GM19023 (cell line): Measurements from ENCODE around the gene IL17REL.
"Not testable (repeated sequence)": the region's sequence is repeated elsewhere in the genome, so short reads cannot be mapped to it uniquely, and the experiment has no call there.

ENCODE experiments used
- ATAC-seq: cut with Tn5 transposase; IDR thresholded peaks from one replicate; pipeline ENCODE4 v1.9.1; 2021; ENCODE audit warnings: mild to moderate bottlenecking, moderate library complexity; ENCODE audit not compliant: unreplicated experiment

Gene IL17REL

GRCh38 chr22:49949914-49950292, 62.7 kb downstream of the IL17REL start:
- no peak for ATAC-seq

- ATAC-seq: no peak
These were observed 63.3 kb downstream of the IL17REL start for GRCh38 chr22:49948958-49949913.

- ATAC-seq: no peak
These were observed 64.2 kb downstream of the IL17REL start for GRCh38 chr22:49948116-49948957.

GRCh38 chr22:49947296-49947622, 65.3 kb downstream of the IL17REL start:
- no peak for ATAC-seq

- ATAC-seq: no peak
These were observed 65.8 kb downstream of the IL17REL start for GRCh38 chr22:49946612-49947295.

GRCh38 chr22:49945042-49945794, 67.3 kb downstream of the IL17REL start:
- ATAC-seq: not testable (repeated sequence)
